ENCODE measurements around the gene FRMD4B.

The FRMD4B gene

GRCh38 chr3:69174871-69175737, 210.8 kb downstream of the FRMD4B start:
- no peak overlapping the region for H3K27ac ChIP-seq (ENCODE audit: low read depth in 2 of 2, low read length in 2 of 2)
- no peak overlapping the region for H3K9ac ChIP-seq (ENCODE audit: low read depth in 1 of 2, low read length in 2 of 2)
- peaks cover 23 to 27% of the 10 kb centered on the region in 2 donors for H3K36me3 ChIP-seq (ENCODE audit: control insufficient read depth in 2 of 2, insufficient read depth in 2 of 2, low read length in 2 of 2)
- H3K27me3 ChIP-seq (ENCODE audit: control insufficient read depth in 2 of 2, insufficient read depth in 2 of 2, low read length in 2 of 2) = no peaks in the 10 kb centered on the region
- peaks cover 7 to 26% of the 10 kb centered on the region in 2 donors for H3K4me1 ChIP-seq (ENCODE audit: control insufficient read depth in 2 of 2, insufficient read depth in 2 of 2, low read length in 2 of 2)
- H3K9me3 ChIP-seq (ENCODE audit: control insufficient read depth in 2 of 2, low read length in 2 of 2) = no peaks in the 10 kb centered on the region
- H3K4me3 ChIP-seq (ENCODE audit: low read length in 2 of 2) = no peak overlapping the region

GRCh38 chr3:69174445-69174844, 211.4 kb downstream of the FRMD4B start:
- no peak overlapping the region for H3K27ac ChIP-seq (ENCODE audit: low read depth in 2 of 2, low read length in 2 of 2)
- peaks cover 24 to 27% of the 10 kb centered on the region in 2 donors for H3K36me3 ChIP-seq (ENCODE audit: control insufficient read depth in 2 of 2, insufficient read depth in 2 of 2, low read length in 2 of 2)
- no peaks in the 10 kb centered on the region for H3K27me3 ChIP-seq (ENCODE audit: control insufficient read depth in 2 of 2, insufficient read depth in 2 of 2, low read length in 2 of 2)
- H3K4me1 ChIP-seq (ENCODE audit: control insufficient read depth in 2 of 2, insufficient read depth in 2 of 2, low read length in 2 of 2) = peaks cover 7 to 19% of the 10 kb centered on the region in 2 donors
- H3K9me3 ChIP-seq (ENCODE audit: control insufficient read depth in 2 of 2, low read length in 2 of 2) = no peaks in the 10 kb centered on the region
- H3K4me3 ChIP-seq (ENCODE audit: low read length in 2 of 2) = no peak overlapping the region
- no peak overlapping the region for H3K9ac ChIP-seq (ENCODE audit: low read depth in 1 of 2, low read length in 2 of 2)

GRCh38 chr3:69172058-69172457, 213.8 kb downstream of the FRMD4B start:
- Histone ChIP-seq H3K4me3 (ENCODE audit: low read length in 2 of 2) (no peak overlapping the region), H3K36me3 (ENCODE audit: control insufficient read depth in 2 of 2, insufficient read depth in 2 of 2, low read length in 2 of 2) (peaks cover 20 to 24% of the 10 kb centered on the region in 2 donors), H3K27ac (ENCODE audit: low read depth in 2 of 2, low read length in 2 of 2) (no peak overlapping the region)

GRCh38 chr3:69166446-69166845, 219.4 kb downstream of the FRMD4B start:
- H3K4me3 ChIP-seq (ENCODE audit: low read length in 2 of 2) = no peak overlapping the region
- no peak overlapping the region for H3K27ac ChIP-seq (ENCODE audit: low read depth in 2 of 2, low read length in 2 of 2)
- no peaks in the 10 kb centered on the region for H3K27me3 ChIP-seq (ENCODE audit: control insufficient read depth in 2 of 2, insufficient read depth in 2 of 2, low read length in 2 of 2)
- no peaks in the 10 kb centered on the region for H3K9me3 ChIP-seq (ENCODE audit: control insufficient read depth in 2 of 2, low read length in 2 of 2)
- H3K4me1 ChIP-seq (ENCODE audit: control insufficient read depth in 2 of 2, insufficient read depth in 2 of 2, low read length in 2 of 2) = no peaks in the 10 kb centered on the region
- H3K9ac ChIP-seq (ENCODE audit: low read depth in 1 of 2, low read length in 2 of 2) = no peak overlapping the region
- peaks cover 3 to 11% of the 10 kb centered on the region in 2 donors for H3K36me3 ChIP-seq (ENCODE audit: control insufficient read depth in 2 of 2, insufficient read depth in 2 of 2, low read length in 2 of 2)

More at GRCh38 chr3:69172058-69172457, 213.8 kb downstream of the FRMD4B start:
- Histone ChIP-seq H3K27me3 (ENCODE audit: control insufficient read depth in 2 of 2, insufficient read depth in 2 of 2, low read length in 2 of 2) (no peaks in the 10 kb centered on the region), H3K9ac (ENCODE audit: low read depth in 1 of 2, low read length in 2 of 2) (no peak overlapping the region), H3K9me3 (ENCODE audit: control insufficient read depth in 2 of 2, low read length in 2 of 2) (no peaks in the 10 kb centered on the region), H3K4me1 (ENCODE audit: control insufficient read depth in 2 of 2, insufficient read depth in 2 of 2, low read length in 2 of 2) (peaks cover 0 to 4% of the 10 kb centered on the region in 2 donors)

GRCh38 chr3:69165744-69166143, 220.1 kb downstream of the FRMD4B start:
- H3K4me3 ChIP-seq (ENCODE audit: low read length in 2 of 2) = no peak overlapping the region
- H3K9me3 ChIP-seq (ENCODE audit: control insufficient read depth in 2 of 2, low read length in 2 of 2) = no peaks in the 10 kb centered on the region
- H3K36me3 ChIP-seq (ENCODE audit: control insufficient read depth in 2 of 2, insufficient read depth in 2 of 2, low read length in 2 of 2) = peaks cover 0 to 4% of the 10 kb centered on the region in 2 donors
- H3K27ac ChIP-seq (ENCODE audit: low read depth in 2 of 2, low read length in 2 of 2) = no peak overlapping the region
- H3K27me3 ChIP-seq (ENCODE audit: control insufficient read depth in 2 of 2, insufficient read depth in 2 of 2, low read length in 2 of 2) = no peaks in the 10 kb centered on the region
- no peak overlapping the region for H3K9ac ChIP-seq (ENCODE audit: low read depth in 1 of 2, low read length in 2 of 2)
- H3K4me1 ChIP-seq (ENCODE audit: control insufficient read depth in 2 of 2, insufficient read depth in 2 of 2, low read length in 2 of 2) = no peaks in the 10 kb centered on the region

GRCh38 chr3:69164296-69164695, 221.6 kb downstream of the FRMD4B start:
- Histone ChIP-seq H3K9ac (ENCODE audit: low read depth in 1 of 2, low read length in 2 of 2) (no peak overlapping the region), H3K27ac (ENCODE audit: low read depth in 2 of 2, low read length in 2 of 2) (no peak overlapping the region), H3K4me1 (ENCODE audit: control insufficient read depth in 2 of 2, insufficient read depth in 2 of 2, low read length in 2 of 2) (no peaks in the 10 kb centered on the region), H3K36me3 (ENCODE audit: control insufficient read depth in 2 of 2, insufficient read depth in 2 of 2, low read length in 2 of 2) (no peaks in the 10 kb centered on the region), H3K9me3 (ENCODE audit: control insufficient read depth in 2 of 2, low read length in 2 of 2) (no peaks in the 10 kb centered on the region), H3K4me3 (ENCODE audit: low read length in 2 of 2) (no peak overlapping the region), H3K27me3 (ENCODE audit: control insufficient read depth in 2 of 2, insufficient read depth in 2 of 2, low read length in 2 of 2) (no peaks in the 10 kb centered on the region)

- Histone ChIP-seq H3K4me3 (ENCODE audit: low read length in 2 of 2) (no peak overlapping the region), H3K27ac (ENCODE audit: low read depth in 2 of 2, low read length in 2 of 2) (no peak overlapping the region), H3K9ac (ENCODE audit: low read depth in 1 of 2, low read length in 2 of 2) (no peak overlapping the region), H3K9me3 (ENCODE audit: control insufficient read depth in 2 of 2, low read length in 2 of 2) (no peaks in the 10 kb centered on the region), H3K36me3 (ENCODE audit: control insufficient read depth in 2 of 2, insufficient read depth in 2 of 2, low read length in 2 of 2) (no peaks in the 10 kb centered on the region), H3K27me3 (ENCODE audit: control insufficient read depth in 2 of 2, insufficient read depth in 2 of 2, low read length in 2 of 2) (no peaks in the 10 kb centered on the region), H3K4me1 (ENCODE audit: control insufficient read depth in 2 of 2, insufficient read depth in 2 of 2, low read length in 2 of 2) (no peaks in the 10 kb centered on the region)
Measured at GRCh38 chr3:69162308-69162980, 223.4 kb downstream of the FRMD4B start.

- H3K36me3 ChIP-seq (ENCODE audit: control insufficient read depth in 2 of 2, insufficient read depth in 2 of 2, low read length in 2 of 2) = no peaks in the 10 kb centered on the region
- H3K4me1 ChIP-seq (ENCODE audit: control insufficient read depth in 2 of 2, insufficient read depth in 2 of 2, low read length in 2 of 2) = no peaks in the 10 kb centered on the region
- H3K9ac ChIP-seq (ENCODE audit: low read depth in 1 of 2, low read length in 2 of 2) = no peak overlapping the region
- no peaks in the 10 kb centered on the region for H3K9me3 ChIP-seq (ENCODE audit: control insufficient read depth in 2 of 2, low read length in 2 of 2)
- no peak overlapping the region for H3K4me3 ChIP-seq (ENCODE audit: low read length in 2 of 2)
- H3K27ac ChIP-seq (ENCODE audit: low read depth in 2 of 2, low read length in 2 of 2) = no peak overlapping the region
- H3K27me3 ChIP-seq (ENCODE audit: control insufficient read depth in 2 of 2, insufficient read depth in 2 of 2, low read length in 2 of 2) = no peaks in the 10 kb centered on the region
Measured at GRCh38 chr3:69161587-69162307, 224.1 kb downstream of the FRMD4B start.

- Histone ChIP-seq H3K27me3 (ENCODE audit: control insufficient read depth in 2 of 2, insufficient read depth in 2 of 2, low read length in 2 of 2) (no peaks in the 10 kb centered on the region), H3K4me3 (ENCODE audit: low read length in 2 of 2) (no peak overlapping the region), H3K27ac (ENCODE audit: low read depth in 2 of 2, low read length in 2 of 2) (no peak overlapping the region), H3K4me1 (ENCODE audit: control insufficient read depth in 2 of 2, insufficient read depth in 2 of 2, low read length in 2 of 2) (no peaks in the 10 kb centered on the region), H3K36me3 (ENCODE audit: control insufficient read depth in 2 of 2, insufficient read depth in 2 of 2, low read length in 2 of 2) (no peaks in the 10 kb centered on the region), H3K9ac (ENCODE audit: low read depth in 1 of 2, low read length in 2 of 2) (no peak overlapping the region), H3K9me3 (ENCODE audit: control insufficient read depth in 2 of 2, low read length in 2 of 2) (no peaks in the 10 kb centered on the region)
Measured at GRCh38 chr3:69160525-69160924, 225.4 kb downstream of the FRMD4B start.

GRCh38 chr3:69160107-69160506, 225.8 kb downstream of the FRMD4B start:
- H3K4me3 ChIP-seq (ENCODE audit: low read length in 2 of 2) = no peak overlapping the region
- H3K9ac ChIP-seq (ENCODE audit: low read depth in 1 of 2, low read length in 2 of 2) = no peak overlapping the region
- no peaks in the 10 kb centered on the region for H3K9me3 ChIP-seq (ENCODE audit: control insufficient read depth in 2 of 2, low read length in 2 of 2)
- H3K36me3 ChIP-seq (ENCODE audit: control insufficient read depth in 2 of 2, insufficient read depth in 2 of 2, low read length in 2 of 2) = no peaks in the 10 kb centered on the region
- no peak overlapping the region for H3K27ac ChIP-seq (ENCODE audit: low read depth in 2 of 2, low read length in 2 of 2)
- H3K4me1 ChIP-seq (ENCODE audit: control insufficient read depth in 2 of 2, insufficient read depth in 2 of 2, low read length in 2 of 2) = no peaks in the 10 kb centered on the region
- no peaks in the 10 kb centered on the region for H3K27me3 ChIP-seq (ENCODE audit: control insufficient read depth in 2 of 2, insufficient read depth in 2 of 2, low read length in 2 of 2)

Measured in mucosa of rectum (tissue), 2 donors.